Stimulated activated memory B cell treated with anti-CD40 and anti-IgM and Interleukin-4, amounts not matched to agents 10 μg/mL and 1 μg/mL and 100 μg/mL, for 72 hours (primary cell): Measurements from ENCODE around the gene GBX2.

Experiments used
- ATAC-seq: fragments of 150-1000 bp; cut with Tn5 transposase; 2 replicates; pipeline ENCODE4 v1.10.0; 2021
- H3K27ac Mint-ChIP-seq: one replicate; pipeline ENCODE4 v1.8.0; 2022; ENCODE audit warnings: mild to moderate bottlenecking, mixed read lengths
- H3K27me3 Mint-ChIP-seq: one replicate; pipeline ENCODE4 v1.8.0; 2022; ENCODE audit warnings: mixed read lengths
- H3K36me3 Mint-ChIP-seq: one replicate; pipeline ENCODE4 v1.8.0; 2022; ENCODE audit warnings: mixed read lengths
- H3K4me1 Mint-ChIP-seq: one replicate; pipeline ENCODE4 v1.8.0; 2022; ENCODE audit warnings: mixed read lengths
- H3K4me3 Mint-ChIP-seq: one replicate; pipeline ENCODE4 v1.8.0; 2022; ENCODE audit warnings: mild to moderate bottlenecking, moderate library complexity, mixed read lengths
- H3K9me3 Mint-ChIP-seq: one replicate; pipeline ENCODE4 v1.8.0; 2022; ENCODE audit warnings: mixed read lengths

GBX2 gene

GRCh38 chr2:236123716-236124115 is 44.5 kb downstream of the GBX2 start:
- Mint-ChIP-seq H3K36me3 (no peaks in the 10 kb centered on the region), H3K9me3 (no peaks in the 10 kb centered on the region), H3K27ac (no peak overlapping the region), H3K27me3 (peaks cover 22% of the 10 kb centered on the region), H3K4me3 (no peak overlapping the region), H3K4me1 (no peaks in the 10 kb centered on the region)
- ATAC-seq = no peak

- H3K4me1 Mint-ChIP-seq = no peaks in the 10 kb centered on the region
- no peak overlapping the region for H3K4me3 Mint-ChIP-seq
- ATAC-seq = no peak
- no peak overlapping the region for H3K27ac Mint-ChIP-seq
- no peaks in the 10 kb centered on the region for H3K9me3 Mint-ChIP-seq
- peaks cover 26% of the 10 kb centered on the region for H3K27me3 Mint-ChIP-seq
- H3K36me3 Mint-ChIP-seq = no peaks in the 10 kb centered on the region
These were observed 46.0 kb downstream of the GBX2 start for GRCh38 chr2:236122236-236122635.

GRCh38 chr2:236121546-236121945 is 46.6 kb downstream of the GBX2 start:
- Mint-ChIP-seq H3K27me3 (peaks cover 26% of the 10 kb centered on the region), H3K4me1 (no peaks in the 10 kb centered on the region), H3K27ac (no peak overlapping the region), H3K36me3 (no peaks in the 10 kb centered on the region), H3K9me3 (no peaks in the 10 kb centered on the region), H3K4me3 (no peak overlapping the region)
- no peak for ATAC-seq

GRCh38 chr2:236120829-236121228 is 47.4 kb downstream of the GBX2 start:
- Mint-ChIP-seq H3K27me3 (peaks cover 26% of the 10 kb centered on the region), H3K27ac (no peak overlapping the region), H3K4me1 (no peaks in the 10 kb centered on the region), H3K36me3 (no peaks in the 10 kb centered on the region), H3K4me3 (no peak overlapping the region), H3K9me3 (no peaks in the 10 kb centered on the region)
- ATAC-seq = no peak

- peaks cover 26% of the 10 kb centered on the region for H3K27me3 Mint-ChIP-seq
- H3K27ac Mint-ChIP-seq = no peak overlapping the region
- no peaks in the 10 kb centered on the region for H3K36me3 Mint-ChIP-seq
- H3K9me3 Mint-ChIP-seq = no peaks in the 10 kb centered on the region
- H3K4me1 Mint-ChIP-seq = no peaks in the 10 kb centered on the region
- no peak overlapping the region for H3K4me3 Mint-ChIP-seq
- ATAC-seq = no peak
These were observed 48.0 kb downstream of the GBX2 start for GRCh38 chr2:236120141-236120601.

- no peaks in the 10 kb centered on the region for H3K36me3 Mint-ChIP-seq
- no peak overlapping the region for H3K4me3 Mint-ChIP-seq
- ATAC-seq = no peak
- no peak overlapping the region for H3K27ac Mint-ChIP-seq
- H3K4me1 Mint-ChIP-seq = no peaks in the 10 kb centered on the region
- H3K9me3 Mint-ChIP-seq = no peaks in the 10 kb centered on the region
- H3K27me3 Mint-ChIP-seq = peaks cover 26% of the 10 kb centered on the region
These were observed 48.7 kb downstream of the GBX2 start for GRCh38 chr2:236119476-236119875.

GRCh38 chr2:236119003-236119402 is 49.2 kb downstream of the GBX2 start:
- H3K27ac Mint-ChIP-seq = no peak overlapping the region

GRCh38 chr2:236117861-236118269 is 50.3 kb downstream of the GBX2 start:
- Mint-ChIP-seq H3K4me1 (no peaks in the 10 kb centered on the region), H3K9me3 (no peaks in the 10 kb centered on the region), H3K4me3 (no peak overlapping the region), H3K27ac (no peak overlapping the region), H3K36me3 (no peaks in the 10 kb centered on the region), H3K27me3 (peaks cover 26% of the 10 kb centered on the region)
- no peak for ATAC-seq

More at GRCh38 chr2:236119003-236119402, 49.2 kb downstream of the GBX2 start:
- H3K36me3 Mint-ChIP-seq = no peaks in the 10 kb centered on the region
- no peak for ATAC-seq
- H3K27me3 Mint-ChIP-seq = peaks cover 26% of the 10 kb centered on the region
- no peak overlapping the region for H3K4me3 Mint-ChIP-seq
- no peaks in the 10 kb centered on the region for H3K9me3 Mint-ChIP-seq
- H3K4me1 Mint-ChIP-seq = no peaks in the 10 kb centered on the region

- H3K4me1 Mint-ChIP-seq = no peaks in the 10 kb centered on the region
- H3K9me3 Mint-ChIP-seq = peaks cover 1% of the 10 kb centered on the region
- H3K4me3 Mint-ChIP-seq = no peak overlapping the region
- ATAC-seq = no peak
- H3K36me3 Mint-ChIP-seq = no peaks in the 10 kb centered on the region
- H3K27ac Mint-ChIP-seq = no peak overlapping the region
- H3K27me3 Mint-ChIP-seq = peaks cover 26% of the 10 kb centered on the region
These were observed 50.8 kb downstream of the GBX2 start for GRCh38 chr2:236117401-236117800.
